ENCODE results near the gene ZNF134.

ZNF134 gene

DNA sequence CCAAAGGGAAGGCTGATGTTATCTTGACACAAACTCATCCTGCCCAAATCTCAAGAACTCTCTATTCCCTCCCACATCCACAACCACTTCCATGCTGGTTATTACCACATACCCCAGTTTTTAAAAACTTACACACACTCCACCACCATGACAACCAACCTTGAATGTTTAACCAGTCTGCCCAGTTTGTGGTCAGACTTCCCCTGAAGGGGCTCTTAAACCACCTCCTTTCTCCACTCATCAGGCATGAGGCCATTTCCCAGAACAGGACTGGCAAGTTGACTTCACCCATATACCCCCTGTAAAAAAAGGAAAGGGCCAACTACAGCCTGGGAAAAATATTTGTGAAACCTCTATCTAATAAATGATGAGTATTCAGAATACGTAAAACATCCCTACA, 42.3 kb downstream of the ZNF134 start:
- Mint-ChIP-seq H3K4me3 (no peak overlapping the region), H3K27me3 (peaks cover 39% of the 10 kb centered on the region), H3K27ac (no peak overlapping the region), H3K4me1 (no peaks in the 10 kb centered on the region), H3K36me3 (peaks cover 16% of the 10 kb centered on the region), H3K9me3 (peaks cover 29% of the 10 kb centered on the region)
- no peak for DNase-seq (ENCODE audit: low spot score in 2 of 2)
- no peak for ATAC-seq (ENCODE audit: low read depth)

- ATAC-seq (ENCODE audit: low read depth): peak; percentile 53
- Mint-ChIP-seq H3K36me3 (no peaks in the 10 kb centered on the region), H3K27ac (peak overlapping the region; percentile 68), H3K4me3 (peak overlapping the region; percentile 79), H3K27me3 (peaks cover 17% of the 10 kb centered on the region), H3K9me3 (peaks cover 1% of the 10 kb centered on the region), H3K4me1 (peaks cover 5% of the 10 kb centered on the region)
- peak; percentile 4 to 20 for DNase-seq (ENCODE audit: low spot score in 2 of 2)
Measured at GRCh38 chr19:57664269-57665127, 50.5 kb downstream of the ZNF134 start.

DNA sequence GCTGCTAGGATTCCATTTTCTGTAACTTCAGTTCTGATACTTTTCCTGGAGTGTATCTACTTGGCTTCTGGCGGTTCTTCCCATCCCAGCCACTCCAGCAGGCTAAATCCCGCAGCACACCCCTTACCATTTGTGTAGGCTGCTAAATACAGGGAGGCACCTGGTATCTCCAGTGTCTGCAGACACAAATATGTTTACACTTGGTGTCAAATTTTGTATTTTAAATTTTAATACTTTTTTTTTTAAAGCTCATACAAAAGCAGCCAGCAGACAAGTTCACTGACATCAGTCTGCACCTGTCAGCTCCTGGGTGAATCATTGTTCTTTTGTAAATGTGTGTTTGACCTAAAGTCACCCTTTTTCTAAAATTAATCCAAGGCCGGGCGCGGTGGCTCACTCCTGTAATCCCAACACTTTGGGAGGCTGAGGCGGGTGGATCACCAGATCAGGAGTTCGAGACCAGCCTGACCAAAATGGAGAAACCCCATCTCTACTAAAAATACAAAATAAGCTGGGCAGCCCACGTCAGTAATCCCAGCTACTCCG, 51.3 kb downstream of the ZNF134 start:
- Mint-ChIP-seq H3K27me3 (peaks cover 17% of the 10 kb centered on the region), H3K36me3 (no peaks in the 10 kb centered on the region), H3K4me3 (peak overlapping the region; percentile 79), H3K27ac (no peak overlapping the region), H3K4me1 (peaks cover 5% of the 10 kb centered on the region), H3K9me3 (peaks cover 1% of the 10 kb centered on the region)
- no peak for DNase-seq (ENCODE audit: low spot score in 2 of 2)
- no peak for ATAC-seq (ENCODE audit: low read depth)

GRCh38 chr19:57667228-57667627, 53.2 kb downstream of the ZNF134 start:
- DNase-seq (ENCODE audit: low spot score in 2 of 2): no peak
- H3K9me3 Mint-ChIP-seq: peaks cover 1% of the 10 kb centered on the region
- no peak for ATAC-seq (ENCODE audit: low read depth)
- H3K4me3 Mint-ChIP-seq: no peak overlapping the region
- H3K4me1 Mint-ChIP-seq: peaks cover 5% of the 10 kb centered on the region
- peaks cover 17% of the 10 kb centered on the region for H3K27me3 Mint-ChIP-seq
- H3K36me3 Mint-ChIP-seq: no peaks in the 10 kb centered on the region
- no peak overlapping the region for H3K27ac Mint-ChIP-seq

DNA sequence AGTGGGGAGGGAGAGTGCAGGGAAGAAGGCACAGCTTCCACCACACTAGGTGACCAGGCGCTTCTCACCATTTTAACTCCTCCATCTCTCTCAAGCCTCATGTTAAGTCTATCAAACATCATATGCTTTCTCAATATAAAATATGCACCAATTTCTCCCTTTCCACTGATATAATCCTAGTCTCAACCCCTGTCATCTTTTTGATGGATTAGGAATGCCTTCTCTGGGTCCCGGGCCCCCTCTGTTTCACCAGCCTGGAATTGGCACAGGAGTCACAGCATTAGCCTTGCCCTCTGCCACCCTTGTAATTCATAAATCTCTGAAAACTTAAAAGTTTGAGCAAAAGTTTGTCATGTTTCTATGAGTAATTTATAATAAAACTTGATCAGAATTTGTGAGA, 54.6 kb downstream of the ZNF134 start, which contains the start of gene ZSCAN4:
Gene ZSCAN4 (plus strand): TSS at position 301 of the 400 bp plus-strand sequence. CDS start 7,211 bp downstream, outside the sequence.
- no peak for DNase-seq (ENCODE audit: low spot score in 2 of 2)
- peaks cover 1% of the 10 kb centered on the region for H3K9me3 Mint-ChIP-seq
- no peak for ATAC-seq (ENCODE audit: low read depth)
- no peak within 1 kb of the TSS for H3K4me3 Mint-ChIP-seq
- H3K4me1 Mint-ChIP-seq: peaks cover 5% of the 10 kb centered on the region
- no peak within 1 kb of the TSS for H3K27ac Mint-ChIP-seq
- no peaks in the 10 kb centered on the region for H3K36me3 Mint-ChIP-seq
- H3K27me3 Mint-ChIP-seq: peaks cover 17% of the 10 kb centered on the region

DNA sequence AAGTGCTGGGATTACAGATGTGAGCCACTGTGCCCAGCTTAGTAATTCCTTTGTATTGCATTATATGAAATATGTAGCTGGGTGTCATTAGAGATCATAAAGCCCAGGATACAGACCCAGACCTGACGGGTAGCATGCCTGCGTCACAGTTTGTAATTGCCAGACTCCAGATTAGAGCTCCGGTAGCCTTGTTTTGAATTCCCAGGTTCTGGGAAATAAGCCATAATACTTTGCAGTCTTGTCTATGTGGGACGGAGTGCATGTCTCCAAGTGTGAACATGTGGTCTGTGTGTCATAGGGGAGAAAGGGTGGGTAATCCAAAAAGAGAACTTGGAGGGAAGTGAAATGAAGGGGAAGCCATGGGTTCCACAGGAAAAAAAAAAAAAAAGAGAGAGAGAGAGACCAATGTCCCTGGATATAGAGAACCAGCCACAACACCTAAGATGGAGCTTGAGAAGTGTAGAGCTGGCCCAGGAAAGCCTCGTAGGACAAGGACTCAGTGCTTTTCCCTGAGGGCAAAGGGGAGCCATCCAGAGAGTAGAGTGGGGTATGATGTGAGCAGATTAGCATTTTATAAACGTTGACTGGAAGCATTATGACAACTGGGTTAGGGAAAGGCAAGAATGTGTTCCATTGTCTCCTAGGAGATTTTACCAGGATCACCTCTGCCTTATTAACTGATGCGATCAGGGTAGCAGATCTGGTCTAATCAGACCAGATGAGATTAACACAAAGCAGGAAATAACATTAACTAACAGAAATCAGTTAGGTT, 57.3 kb downstream of the ZNF134 start:
- no peaks in the 10 kb centered on the region for H3K4me1 Mint-ChIP-seq
- peaks cover 10% of the 10 kb centered on the region for H3K27me3 Mint-ChIP-seq
- no peak overlapping the region for H3K4me3 Mint-ChIP-seq
- no peak for ATAC-seq (ENCODE audit: low read depth)
- no peaks in the 10 kb centered on the region for H3K36me3 Mint-ChIP-seq
- H3K27ac Mint-ChIP-seq: no peak overlapping the region
- H3K9me3 Mint-ChIP-seq: peaks cover 1% of the 10 kb centered on the region
- DNase-seq (ENCODE audit: low spot score in 2 of 2): no peak

- H3K27me3 Mint-ChIP-seq: peaks cover 11% of the 10 kb centered on the region
- DNase-seq (ENCODE audit: low spot score in 2 of 2) (no peak), ATAC-seq (ENCODE audit: low read depth) (no peak)
- H3K36me3 Mint-ChIP-seq: no peaks in the 10 kb centered on the region
- peaks cover 1% of the 10 kb centered on the region for H3K9me3 Mint-ChIP-seq
- no peak overlapping the region for H3K4me3 Mint-ChIP-seq
- H3K4me1 Mint-ChIP-seq: no peaks in the 10 kb centered on the region
- H3K27ac Mint-ChIP-seq: no peak overlapping the region
Measured at GRCh38 chr19:57672466-57672865, 58.4 kb downstream of the ZNF134 start.
